ENCODE results near the gene RASSF1.

The RASSF1 gene

DNA sequence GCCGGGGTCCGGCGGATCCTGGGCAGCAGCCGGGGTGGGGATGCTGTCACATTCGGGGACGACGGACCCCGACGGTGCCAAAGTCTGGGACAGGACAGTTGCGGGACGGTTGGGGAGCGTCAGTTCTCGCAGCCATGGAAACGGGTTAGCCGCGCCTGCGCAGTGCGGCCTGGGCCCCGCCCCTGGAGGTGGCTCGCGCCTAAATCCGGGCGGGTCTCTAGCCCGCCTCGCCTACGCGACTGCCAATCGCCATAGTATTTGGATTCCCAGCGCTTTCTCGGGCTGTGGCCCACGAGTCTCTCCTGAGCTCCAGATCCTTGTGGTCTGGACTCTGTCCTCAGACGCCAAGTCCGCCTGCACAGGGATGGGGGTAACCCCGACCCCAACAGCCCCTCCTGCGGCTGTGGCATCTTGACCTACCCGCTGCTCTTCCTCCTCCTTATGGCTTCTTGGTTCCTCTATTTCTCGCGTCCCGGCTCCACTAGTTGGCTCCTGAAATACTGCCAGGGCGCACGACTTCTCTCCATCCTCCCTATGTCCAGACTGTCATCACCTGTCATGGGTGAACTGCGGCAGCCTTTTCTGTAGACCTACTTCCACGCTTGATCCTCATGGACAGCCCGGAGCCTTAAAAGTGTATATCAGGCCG, 5.1 kb upstream of the RASSF1 start, which contains the start of gene ZMYND10:
Gene ZMYND10 (minus strand): TSS at position 147 of the 649 bp plus-strand sequence. CDS start 153 bp downstream, outside the sequence.
- TF ChIP-seq, protein P1, sequence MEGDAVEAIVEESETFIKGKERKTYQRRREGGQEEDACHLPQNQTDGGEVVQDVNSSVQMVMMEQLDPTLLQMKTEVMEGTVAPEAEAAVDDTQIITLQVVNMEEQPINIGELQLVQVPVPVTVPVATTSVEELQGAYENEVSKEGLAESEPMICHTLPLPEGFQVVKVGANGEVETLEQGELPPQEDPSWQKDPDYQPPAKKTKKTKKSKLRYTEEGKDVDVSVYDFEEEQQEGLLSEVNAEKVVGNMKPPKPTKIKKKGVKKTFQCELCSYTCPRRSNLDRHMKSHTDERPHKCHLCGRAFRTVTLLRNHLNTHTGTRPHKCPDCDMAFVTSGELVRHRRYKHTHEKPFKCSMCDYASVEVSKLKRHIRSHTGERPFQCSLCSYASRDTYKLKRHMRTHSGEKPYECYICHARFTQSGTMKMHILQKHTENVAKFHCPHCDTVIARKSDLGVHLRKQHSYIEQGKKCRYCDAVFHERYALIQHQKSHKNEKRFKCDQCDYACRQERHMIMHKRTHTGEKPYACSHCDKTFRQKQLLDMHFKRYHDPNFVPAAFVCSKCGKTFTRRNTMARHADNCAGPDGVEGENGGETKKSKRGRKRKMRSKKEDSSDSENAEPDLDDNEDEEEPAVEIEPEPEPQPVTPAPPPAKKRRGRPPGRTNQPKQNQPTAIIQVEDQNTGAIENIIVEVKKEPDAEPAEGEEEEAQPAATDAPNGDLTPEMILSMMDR (IDR thresholded peaks at IDR 0.05) = no peak

DNA sequence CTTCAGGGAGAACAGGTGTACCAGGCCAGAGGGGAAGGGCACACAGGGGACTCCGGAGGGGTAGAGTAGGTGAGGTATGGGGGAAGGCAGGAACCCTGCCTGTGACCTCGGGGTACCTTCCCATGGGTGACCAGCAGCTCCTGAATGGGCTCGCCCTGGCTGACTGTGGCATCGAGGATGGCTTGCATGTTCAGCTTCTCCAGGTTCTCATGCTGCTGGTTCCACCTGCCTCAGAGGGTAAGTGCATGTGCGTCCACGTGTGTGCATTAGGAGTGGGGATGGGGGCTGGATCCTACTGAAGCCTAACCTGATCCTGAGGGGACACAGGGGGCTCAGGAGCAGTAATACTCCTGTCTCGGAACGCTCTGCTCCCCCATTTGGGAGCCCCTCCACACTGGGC, 4.4 kb upstream of the RASSF1 start:
- TF ChIP-seq, protein P1 (IDR thresholded peaks at IDR 0.05) = no peak

DNA sequence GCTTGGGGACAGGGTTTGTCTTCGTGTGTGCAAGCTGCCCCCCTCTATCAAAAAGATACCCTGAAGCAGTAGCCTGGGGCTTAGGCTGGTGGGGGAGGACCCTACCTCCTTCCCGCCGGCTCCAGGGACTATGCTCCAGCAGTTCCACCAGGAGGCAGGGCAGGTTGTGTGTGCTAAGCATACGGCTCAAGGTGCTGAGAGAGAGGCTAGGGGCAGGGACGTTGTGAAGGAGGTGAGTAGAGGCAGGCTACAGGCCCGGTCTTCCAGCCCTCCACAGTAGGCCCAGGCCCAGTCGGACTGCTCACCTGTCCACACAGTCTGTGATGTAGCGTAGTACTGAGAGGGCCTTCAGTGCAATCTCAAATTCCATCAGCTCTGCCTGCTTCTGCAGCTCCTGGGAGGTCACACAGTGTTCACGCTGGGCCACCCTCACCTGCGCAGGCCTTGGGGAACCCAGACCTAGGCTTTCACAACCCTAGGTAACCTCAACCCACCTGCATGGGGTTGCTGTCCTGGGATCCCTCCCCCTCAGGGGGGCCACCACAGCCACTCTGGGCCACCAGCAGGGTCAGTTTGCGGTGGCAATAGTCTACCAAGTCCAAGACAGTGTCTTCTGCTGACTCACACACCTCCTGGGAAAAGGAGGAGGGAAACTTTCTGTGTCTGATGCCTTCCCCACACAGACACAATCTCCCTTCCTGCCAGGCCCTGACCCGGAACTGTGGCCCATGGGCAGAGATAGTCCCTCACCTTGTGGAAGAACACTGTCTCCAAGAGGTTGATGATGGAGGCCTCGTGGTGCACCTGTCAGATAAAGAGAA, 2.4 kb upstream of the RASSF1 start:
- TF ChIP-seq, protein P1 (IDR thresholded peaks at IDR 0.05) = no peak

DNA sequence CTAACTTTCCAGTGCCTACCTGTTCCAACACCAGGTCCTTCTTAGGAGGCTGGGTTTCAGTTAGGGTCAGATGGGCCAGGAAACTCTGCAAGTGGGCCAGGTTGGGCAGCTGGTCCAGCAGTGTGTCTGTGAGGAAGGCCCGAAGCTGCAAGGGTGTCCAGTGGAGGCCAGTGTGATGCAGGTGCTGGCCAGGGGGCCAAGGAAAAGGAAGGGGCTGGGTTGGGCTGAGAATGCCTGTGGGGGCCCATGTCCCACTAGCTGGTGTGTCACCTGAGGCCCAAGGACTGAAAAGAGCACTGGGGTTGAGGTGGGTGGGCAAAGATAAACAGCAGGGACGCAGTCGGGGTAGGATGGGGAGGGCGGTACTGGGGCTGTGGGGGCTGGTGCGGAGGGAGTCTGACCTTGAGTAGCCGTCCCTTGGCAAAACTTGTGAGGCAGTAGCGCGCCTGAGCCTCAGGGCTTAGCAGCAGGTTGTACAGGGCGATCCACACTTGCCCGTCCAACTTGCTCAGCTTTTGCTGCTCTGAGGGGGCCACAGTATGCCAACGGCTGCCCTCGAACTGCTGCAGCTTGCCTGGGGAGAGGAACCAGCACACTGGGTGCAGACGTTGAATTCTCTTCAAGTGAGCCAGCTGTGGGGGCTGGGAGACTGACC, 1.5 kb upstream of the RASSF1 start:
- TF ChIP-seq, protein P1 (IDR thresholded peaks at IDR 0.05) = no peak

DNA sequence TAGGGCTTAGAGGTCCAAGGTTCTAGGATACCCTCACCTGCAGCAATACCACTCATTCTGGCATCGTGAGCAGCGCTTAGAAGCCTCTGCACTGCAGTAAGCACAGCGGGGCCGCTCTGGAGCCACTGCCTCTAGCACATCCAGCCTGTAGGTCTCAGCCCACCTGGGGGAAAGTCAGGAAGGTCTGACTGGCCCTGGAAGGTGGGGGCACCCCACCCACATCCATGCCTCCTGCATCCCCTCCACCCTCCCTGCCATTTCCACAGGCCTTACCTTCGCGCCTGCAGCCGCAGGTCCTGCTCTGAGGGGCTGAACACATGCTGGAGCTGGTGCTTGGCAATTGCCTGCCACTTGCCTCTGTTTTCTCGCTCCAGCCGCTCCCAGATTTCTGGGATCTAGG, 901 bp upstream of the RASSF1 start:
- TF ChIP-seq, protein P1 (IDR thresholded peaks at IDR 0.05) = no peak

DNA sequence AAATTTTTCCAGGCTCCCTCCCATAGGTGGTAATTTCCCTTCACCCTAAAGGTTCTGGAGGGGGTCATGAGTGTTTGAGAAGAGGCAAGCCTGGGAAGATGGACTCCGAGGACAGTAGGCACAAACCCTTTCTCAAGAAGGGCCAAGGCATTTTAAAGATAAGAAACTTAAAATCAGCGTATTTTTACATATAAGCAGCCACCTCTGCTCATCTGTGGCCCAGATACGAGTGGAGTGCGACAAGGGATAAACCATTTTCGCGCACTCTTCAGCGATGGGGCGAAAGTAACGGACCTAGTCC, 539 bp downstream of the RASSF1 start:
- TF ChIP-seq, protein P1 (IDR thresholded peaks at IDR 0.05) = no peak

DNA sequence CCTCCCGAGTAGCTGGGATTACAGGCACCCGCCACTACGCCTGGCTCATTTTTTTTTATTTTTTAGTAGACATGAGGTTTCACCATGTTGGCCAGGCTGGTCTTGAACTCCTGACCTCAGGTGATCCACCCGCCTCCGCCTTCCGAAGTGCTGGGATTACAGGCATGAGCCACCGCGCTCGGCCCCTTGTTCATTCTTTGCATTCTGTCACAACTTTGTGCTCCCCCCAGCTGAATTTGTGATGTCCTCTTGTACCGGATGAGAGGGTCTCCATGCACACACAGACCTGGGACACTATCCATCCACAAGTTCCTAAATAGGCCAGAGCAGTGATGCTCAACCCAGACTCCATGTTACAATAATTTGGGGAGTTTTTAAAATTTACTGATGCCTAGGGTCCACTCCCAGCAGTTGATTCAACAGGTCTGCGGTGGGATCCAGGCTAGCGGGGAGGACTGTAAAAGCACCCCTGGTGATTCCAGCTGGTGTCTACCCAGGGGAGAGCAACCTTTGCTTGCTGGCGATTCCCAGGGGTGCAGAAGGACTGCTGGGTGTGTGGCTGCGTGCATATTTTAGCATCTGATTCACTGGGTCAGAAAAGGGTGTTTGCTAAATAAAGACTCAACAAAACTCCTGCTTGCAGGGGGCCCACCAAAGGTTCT, 1.0 kb downstream of the RASSF1 start:
- TF ChIP-seq, protein P1 (IDR thresholded peaks at IDR 0.05) = no peak
